Measurements from ENCODE around the gene IL5RA. TPM values are rescaled to one million over a fixed set of nuclear protein-coding genes. Genes with fewer than 3 reads are reported as not detected.

IL5RA gene
- total and polyA plus RNA-seq, 8 donors: under 0.01 to 0.92 (median 0.29) TPM; not detected in 3

DNA sequence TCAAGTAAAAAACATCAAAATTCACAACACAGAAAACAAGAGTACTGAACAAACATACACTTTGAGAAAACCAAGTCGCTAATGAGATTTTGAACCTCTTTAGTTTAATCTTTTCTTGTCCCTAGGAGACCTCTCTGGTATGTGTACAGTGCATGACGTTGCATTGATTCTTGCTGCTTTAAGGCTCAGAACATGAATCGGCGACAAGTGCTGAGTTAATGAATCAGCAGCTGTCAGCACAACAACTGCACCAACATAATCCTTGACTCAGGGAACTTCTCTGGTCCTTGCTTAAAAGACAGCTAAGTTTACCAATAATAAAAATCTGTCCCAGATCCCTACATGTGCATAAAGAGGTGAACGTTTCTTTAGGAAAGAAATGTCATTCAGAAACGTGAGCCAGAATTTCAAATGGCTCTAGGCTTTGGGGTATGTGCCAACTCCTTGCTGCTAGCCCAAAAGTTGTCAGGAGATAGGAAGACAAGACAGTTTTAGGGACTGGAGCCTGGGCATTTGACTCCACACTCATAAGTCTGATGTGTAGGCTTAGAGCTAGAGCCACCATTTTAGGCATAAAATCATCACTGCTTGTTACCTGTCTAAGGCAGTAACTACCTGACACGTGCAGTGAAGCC is 86.9 kb downstream of the IL5RA start:
- H3K9me3 ChIP-seq: no peaks in the 10 kb centered on the region
- no peaks in the 10 kb centered on the region for H3K36me3 ChIP-seq
- H3K4me1 ChIP-seq: no peaks in the 10 kb centered on the region
- TF ChIP-seq, protein P1, sequence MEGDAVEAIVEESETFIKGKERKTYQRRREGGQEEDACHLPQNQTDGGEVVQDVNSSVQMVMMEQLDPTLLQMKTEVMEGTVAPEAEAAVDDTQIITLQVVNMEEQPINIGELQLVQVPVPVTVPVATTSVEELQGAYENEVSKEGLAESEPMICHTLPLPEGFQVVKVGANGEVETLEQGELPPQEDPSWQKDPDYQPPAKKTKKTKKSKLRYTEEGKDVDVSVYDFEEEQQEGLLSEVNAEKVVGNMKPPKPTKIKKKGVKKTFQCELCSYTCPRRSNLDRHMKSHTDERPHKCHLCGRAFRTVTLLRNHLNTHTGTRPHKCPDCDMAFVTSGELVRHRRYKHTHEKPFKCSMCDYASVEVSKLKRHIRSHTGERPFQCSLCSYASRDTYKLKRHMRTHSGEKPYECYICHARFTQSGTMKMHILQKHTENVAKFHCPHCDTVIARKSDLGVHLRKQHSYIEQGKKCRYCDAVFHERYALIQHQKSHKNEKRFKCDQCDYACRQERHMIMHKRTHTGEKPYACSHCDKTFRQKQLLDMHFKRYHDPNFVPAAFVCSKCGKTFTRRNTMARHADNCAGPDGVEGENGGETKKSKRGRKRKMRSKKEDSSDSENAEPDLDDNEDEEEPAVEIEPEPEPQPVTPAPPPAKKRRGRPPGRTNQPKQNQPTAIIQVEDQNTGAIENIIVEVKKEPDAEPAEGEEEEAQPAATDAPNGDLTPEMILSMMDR (IDR thresholded peaks at IDR 0.05): no peak
- no peak for TF ChIP-seq POLR2A (IDR thresholded peaks at IDR 0.05)
- TF ChIP-seq EP300 (IDR thresholded peaks at IDR 0.05): no peak
- TF ChIP-seq POLR2AphosphoS5 (IDR thresholded peaks at IDR 0.05): no peak
- H3K27me3 ChIP-seq: no peaks in the 10 kb centered on the region
- no peak overlapping the region for H3K27ac ChIP-seq
- intact Hi-C loops (cut with DNase I; ENCODE audit: low total_unique reads): no loop called here
- no peak overlapping the region for H3K4me3 ChIP-seq
- 23 to 50% (median 36%) methylated on average over 7 of the region's 7 CpGs for WGBS, 5 donors
- peak in 1 of 2 donors; percentile 12 for DNase-seq

DNA sequence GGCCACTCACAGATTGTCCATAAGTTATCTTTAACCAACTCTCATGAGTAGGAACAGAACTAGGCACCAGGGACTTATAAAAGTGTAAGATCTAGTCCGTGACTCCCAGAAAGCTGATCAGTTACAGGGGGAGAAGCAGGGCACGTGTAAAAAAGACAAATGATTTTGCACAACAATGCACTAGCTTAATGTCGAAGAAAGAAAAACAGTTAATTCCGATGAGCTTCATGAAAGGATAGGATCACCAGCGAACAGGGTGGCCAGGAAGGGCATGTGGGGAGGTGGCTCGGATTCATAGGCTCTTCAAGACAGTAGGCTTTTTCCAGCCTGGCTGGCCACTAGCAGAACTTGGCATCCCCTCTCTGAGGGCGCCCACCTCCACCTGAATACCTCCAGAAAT is 90.0 kb downstream of the IL5RA start:
- 79 to 92% (median 87%) methylated on average over 7 of the region's 7 CpGs for WGBS, 5 donors
- TF ChIP-seq EP300 (IDR thresholded peaks at IDR 0.05) (no peak), POLR2AphosphoS5 (IDR thresholded peaks at IDR 0.05) (no peak), POLR2A (IDR thresholded peaks at IDR 0.05) (no peak)
- TF ChIP-seq, protein P1 (IDR thresholded peaks at IDR 0.05): no peak
- intact Hi-C loops (cut with DNase I; ENCODE audit: low total_unique reads): no loop called here
- no peak for DNase-seq
- H3K4me1 ChIP-seq: peaks cover 0 to 6% (median 2%) of the 10 kb centered on the region in 4 donors
- H3K9me3 ChIP-seq: no peaks in the 10 kb centered on the region
- H3K27me3 ChIP-seq: no peaks in the 10 kb centered on the region
- no peak overlapping the region for H3K27ac ChIP-seq
- H3K36me3 ChIP-seq: no peaks in the 10 kb centered on the region
- H3K4me3 ChIP-seq: no peak overlapping the region

Small RNA genes lying within 50 kb of the gene (small RNA-seq; reads per million reads assigned to genes)
- 0 reads per million in 4 donors for gene RF00416

Other genes starting within 250 kb of the IL5RA start
- gene TRNT1, start 16.6 kb upstream of the IL5RA start, total RNA-seq: 10 to 100 TPM in 4 of 5 donors, 1 to 10 TPM in 1; 5.4 to 33.0 (median 21.0) TPM
- gene TRNT1, start 16.6 kb upstream of the IL5RA start, polyA plus RNA-seq: 10 to 100 TPM in 1 of 3 donors, 1 to 10 TPM in 2; 8.3 to 12.0 (median 9.8) TPM
- 100 to 1,000 TPM in 3 of 5 donors, 10 to 100 TPM in 2; 43.7 to 864 (median 119) TPM for gene CRBN, start 69.3 kb upstream of the IL5RA start, total RNA-seq
- gene CRBN, start 69.3 kb upstream of the IL5RA start, polyA plus RNA-seq: 10 to 100 TPM; 16.4 to 38.2 (median 28.4) TPM

Measured in stomach (tissue), 9 donors.